Right atrium auricular region (tissue), 2 donors: ENCODE measurements around the gene TAOK3. TPM values are rescaled to one million over a fixed set of nuclear protein-coding genes. Genes with fewer than 3 reads are reported as not detected.

Experiments used
- DNase-seq: peaks from one replicate; pipeline ENCODE4 v3.0.0-alpha.2; 2019; ENCODE audit warnings: low spot score
- H3K27ac ChIP-seq, 2 donors: fragments of 200-600 bp; sonication (generic); 1 replicate in 1 of 2; 2 replicates in 1 of 2; pipeline ENCODE4 v1.5.1; 2016 to 2019
- H3K27me3 ChIP-seq, 2 donors: fragments of 200-600 bp; sonication (generic); one replicate each; pipeline versions ENCODE4 v1.5.1 to v1.6.0; 2017 to 2019
- H3K36me3 ChIP-seq: fragments of 200-600 bp; sonication (generic); one replicate; pipeline ENCODE4 v1.5.1; 2016
- H3K4me1 ChIP-seq, 2 donors: fragments of 200-600 bp; sonication (generic); one replicate each; pipeline versions ENCODE4 v1.5.1 to v1.6.0; 2017 to 2019
- H3K4me3 ChIP-seq, 2 donors: fragments of 200-600 bp; sonication (generic); 1 replicate in 1 of 2; 2 replicates in 1 of 2; pipeline ENCODE4 v1.5.1; 2017 to 2019; ENCODE audit warnings: mild to moderate bottlenecking in 1 of 2, moderate library complexity in 1 of 2
- H3K9me3 ChIP-seq, 2 donors: fragments of 200-600 bp; sonication (generic); one replicate each; pipeline ENCODE4 v1.5.1; 2019
- total RNA-seq, 2 donors: library from RNA; depleted of rRNA; stranded (reverse); fragments of >200 nt; gene quantifications; one replicate each; pipeline ENCODE4 v1.1.0, GENCODE V29; 2016
- TF ChIP-seq, protein P1 (sequence below), 2 donors: fragments of 200-600 bp; sonication (generic); IDR thresholded peaks; one replicate each; pipeline ENCODE4 v1.5.1; 2019; ENCODE audit warnings: antibody characterized with exemption in 2 of 2

Gene TAOK3
- total RNA-seq, 2 donors from 2014 or later: 18.1 to 21.1 TPM

DNA sequence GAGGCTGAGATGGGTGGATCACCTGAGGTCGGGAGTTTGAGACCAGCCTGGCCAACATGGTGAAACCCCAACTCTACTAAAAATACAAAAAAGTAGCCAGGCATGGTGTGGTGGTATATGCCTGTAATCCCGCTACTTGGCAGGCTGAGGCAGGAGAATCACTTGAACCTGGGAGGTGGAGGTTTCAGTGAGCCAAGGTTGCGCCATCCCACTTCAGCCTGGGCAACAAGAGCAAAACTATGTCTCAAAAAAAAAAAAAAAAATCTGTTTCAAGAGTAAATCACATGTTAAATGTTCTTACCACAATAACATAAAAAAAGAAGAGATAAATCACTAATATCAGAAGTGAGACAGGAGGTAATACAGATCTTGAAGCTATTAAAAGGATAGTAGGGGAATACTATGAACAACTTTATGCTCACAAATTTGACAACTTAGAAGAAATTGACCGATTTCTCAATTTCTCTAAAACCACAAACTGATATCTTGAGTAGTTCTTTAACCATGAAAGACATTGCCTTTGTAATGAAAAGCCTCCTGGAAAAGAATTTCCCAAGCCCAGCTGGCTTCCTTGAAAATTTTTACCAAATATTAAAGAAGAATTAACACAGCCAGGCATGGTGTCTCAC lies 37.7 kb downstream of the TAOK3 start:
- TF ChIP-seq, protein P1, sequence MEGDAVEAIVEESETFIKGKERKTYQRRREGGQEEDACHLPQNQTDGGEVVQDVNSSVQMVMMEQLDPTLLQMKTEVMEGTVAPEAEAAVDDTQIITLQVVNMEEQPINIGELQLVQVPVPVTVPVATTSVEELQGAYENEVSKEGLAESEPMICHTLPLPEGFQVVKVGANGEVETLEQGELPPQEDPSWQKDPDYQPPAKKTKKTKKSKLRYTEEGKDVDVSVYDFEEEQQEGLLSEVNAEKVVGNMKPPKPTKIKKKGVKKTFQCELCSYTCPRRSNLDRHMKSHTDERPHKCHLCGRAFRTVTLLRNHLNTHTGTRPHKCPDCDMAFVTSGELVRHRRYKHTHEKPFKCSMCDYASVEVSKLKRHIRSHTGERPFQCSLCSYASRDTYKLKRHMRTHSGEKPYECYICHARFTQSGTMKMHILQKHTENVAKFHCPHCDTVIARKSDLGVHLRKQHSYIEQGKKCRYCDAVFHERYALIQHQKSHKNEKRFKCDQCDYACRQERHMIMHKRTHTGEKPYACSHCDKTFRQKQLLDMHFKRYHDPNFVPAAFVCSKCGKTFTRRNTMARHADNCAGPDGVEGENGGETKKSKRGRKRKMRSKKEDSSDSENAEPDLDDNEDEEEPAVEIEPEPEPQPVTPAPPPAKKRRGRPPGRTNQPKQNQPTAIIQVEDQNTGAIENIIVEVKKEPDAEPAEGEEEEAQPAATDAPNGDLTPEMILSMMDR (IDR thresholded peaks at IDR 0.05): no peak
- Histone ChIP-seq H3K27me3 (no peaks in the 10 kb centered on the region), H3K9me3 (no peaks in the 10 kb centered on the region), H3K4me1 (peaks cover 0 to 9% of the 10 kb centered on the region in 2 donors), H3K27ac (no peak overlapping the region), H3K36me3 (no peaks in the 10 kb centered on the region), H3K4me3 (no peak overlapping the region)
- no peak for DNase-seq

DNA sequence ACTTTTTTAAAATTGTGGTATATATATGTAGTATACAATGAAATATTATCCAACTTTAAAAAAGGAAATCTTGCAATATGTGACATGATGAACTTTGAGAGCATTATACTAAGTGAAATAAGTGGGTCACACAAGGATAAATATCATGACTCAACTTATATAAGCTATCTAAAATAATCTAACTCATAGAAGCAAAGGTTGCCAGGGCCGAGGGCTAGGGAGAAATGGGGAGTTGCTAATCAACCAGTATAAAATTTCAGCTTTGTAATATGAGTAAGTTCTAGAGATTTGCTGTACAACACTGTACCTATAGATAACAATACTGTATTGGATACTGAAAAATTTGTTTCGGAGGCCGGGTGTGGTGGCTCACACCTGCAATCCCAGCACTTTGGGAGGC lies 38.5 kb downstream of the TAOK3 start:
- Histone ChIP-seq H3K4me3 (no peak overlapping the region), H3K27me3 (no peaks in the 10 kb centered on the region), H3K36me3 (no peaks in the 10 kb centered on the region), H3K4me1 (peaks cover 0 to 15% of the 10 kb centered on the region in 2 donors), H3K27ac (no peak overlapping the region), H3K9me3 (no peaks in the 10 kb centered on the region)
- TF ChIP-seq, protein P1 (IDR thresholded peaks at IDR 0.05): no peak
- no peak for DNase-seq

DNA sequence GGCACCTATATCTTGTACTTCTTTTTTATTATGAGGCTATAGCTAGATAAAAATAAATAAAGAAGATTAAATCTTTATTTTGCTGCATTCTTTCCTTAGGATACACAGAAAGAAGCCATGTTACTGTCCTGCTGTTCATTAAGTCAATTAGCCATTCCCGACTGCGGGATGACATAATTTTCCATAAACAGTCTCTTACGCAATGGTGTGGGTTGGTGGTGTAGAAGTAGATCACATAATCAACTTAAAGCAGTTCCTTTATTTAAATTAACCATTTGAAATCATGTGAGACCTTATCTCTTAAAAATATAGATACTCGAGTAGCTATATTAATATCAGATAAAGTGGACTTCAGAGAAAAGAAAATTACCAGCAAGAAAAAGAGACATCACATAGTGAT lies 40.2 kb downstream of the TAOK3 start:
- no peaks in the 10 kb centered on the region for H3K9me3 ChIP-seq
- H3K36me3 ChIP-seq: no peaks in the 10 kb centered on the region
- no peak overlapping the region for H3K27ac ChIP-seq
- H3K4me3 ChIP-seq: no peak overlapping the region
- H3K27me3 ChIP-seq: no peaks in the 10 kb centered on the region
- TF ChIP-seq, protein P1 (IDR thresholded peaks at IDR 0.05): no peak
- peaks cover 0 to 15% of the 10 kb centered on the region in 2 donors for H3K4me1 ChIP-seq
- no peak for DNase-seq

DNA sequence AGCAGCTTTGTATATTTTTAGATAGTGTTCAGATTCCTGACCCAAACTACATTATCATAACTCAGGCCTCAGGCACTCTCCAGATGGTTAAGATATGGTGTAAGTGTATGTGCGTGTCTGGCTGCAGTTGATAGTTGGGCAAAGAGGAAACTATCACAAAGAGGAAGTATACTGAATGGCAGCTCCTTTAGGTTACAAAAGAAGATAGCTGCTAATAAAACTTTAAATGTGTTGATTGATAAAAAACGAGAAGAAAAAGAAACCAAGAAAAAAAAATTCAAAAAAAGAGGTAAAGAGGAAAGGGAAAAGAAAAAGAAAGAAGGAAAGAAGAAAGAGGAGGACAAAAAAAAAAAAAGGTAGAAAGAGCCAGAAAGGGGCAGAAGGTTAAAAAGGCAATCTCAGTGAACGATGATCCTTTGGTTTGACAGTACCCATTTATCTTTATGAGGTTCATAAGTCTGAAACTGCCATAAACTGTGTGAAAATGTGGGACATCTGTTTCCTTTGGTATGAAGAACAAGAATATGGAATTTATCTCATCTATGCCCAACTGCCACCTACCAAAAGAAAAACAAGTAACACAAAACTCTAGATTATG lies 42.2 kb downstream of the TAOK3 start:
- H3K27me3 ChIP-seq: no peaks in the 10 kb centered on the region
- H3K27ac ChIP-seq: no peak overlapping the region
- peaks cover 0 to 15% of the 10 kb centered on the region in 2 donors for H3K4me1 ChIP-seq

DNA sequence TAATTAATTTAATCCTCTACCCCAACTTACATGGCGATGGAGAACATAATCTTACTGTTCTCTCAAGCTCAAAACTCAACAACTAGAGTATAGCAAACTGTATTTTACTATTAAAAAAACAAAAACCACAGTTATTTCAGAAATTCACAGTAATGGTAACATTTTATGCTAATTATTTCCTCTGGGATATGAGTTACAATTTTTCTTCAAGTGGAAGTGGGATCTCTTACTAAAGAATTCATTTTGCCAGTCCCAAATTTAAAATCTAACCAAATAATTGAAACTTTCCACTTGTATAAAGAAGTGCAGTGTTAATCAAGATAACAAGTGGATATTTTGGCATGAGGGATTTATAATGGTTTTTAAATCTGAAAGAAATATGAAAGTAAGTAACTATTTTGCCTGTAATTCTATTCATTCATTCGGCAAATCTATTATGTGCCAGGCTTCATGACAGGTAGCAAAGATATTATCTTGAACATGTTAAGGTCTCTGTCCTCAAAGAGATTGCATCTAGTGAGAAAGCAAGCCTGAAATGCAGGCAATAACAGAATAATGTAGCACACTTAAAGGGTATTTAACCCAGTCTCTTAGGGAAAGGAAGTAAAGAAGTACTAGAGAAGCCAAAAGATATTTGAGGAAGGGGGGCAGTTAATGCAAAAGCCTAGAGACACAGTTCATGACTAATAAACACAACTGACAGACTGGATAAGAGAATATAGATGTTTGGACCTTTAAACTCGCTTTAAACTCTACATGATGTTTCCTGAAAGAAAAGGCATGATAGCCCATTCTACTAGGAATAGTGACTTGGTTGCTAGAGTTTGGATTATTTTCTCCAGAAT lies 44.0 kb downstream of the TAOK3 start:
- H3K36me3 ChIP-seq: no peaks in the 10 kb centered on the region
- H3K4me1 ChIP-seq: peaks cover 0 to 15% of the 10 kb centered on the region in 2 donors
- TF ChIP-seq, protein P1 (IDR thresholded peaks at IDR 0.05): no peak
- H3K27ac ChIP-seq: no peak overlapping the region
- H3K27me3 ChIP-seq: no peaks in the 10 kb centered on the region
- H3K9me3 ChIP-seq: no peaks in the 10 kb centered on the region
- H3K4me3 ChIP-seq: no peak overlapping the region
- DNase-seq: no peak

More for the DNA sequence above, 42.2 kb downstream of the TAOK3 start:
- H3K36me3 ChIP-seq: no peaks in the 10 kb centered on the region
- no peak for DNase-seq
- no peaks in the 10 kb centered on the region for H3K9me3 ChIP-seq
- no peak overlapping the region for H3K4me3 ChIP-seq
- TF ChIP-seq, protein P1 (IDR thresholded peaks at IDR 0.05): no peak
